Peyer's patch (tissue), 4 donors: ENCODE measurements around the gene GFPT2. TPM values are rescaled to one million over a fixed set of nuclear protein-coding genes. Genes with fewer than 3 reads are reported as not detected.

Experiments used
- DNase-seq, 3 donors: peaks; one replicate each; pipeline ENCODE4 v3.0.0-alpha.2; 2017 to 2019
- H3K27ac ChIP-seq, 4 donors: fragments of 200-600 bp; sonication (generic); one replicate each; pipeline ENCODE4 v1.5.1; 2016 to 2019
- H3K27me3 ChIP-seq, 2 donors: fragments of 200-600 bp; sonication (generic); one replicate each; pipeline ENCODE4 v1.5.1; 2019
- H3K36me3 ChIP-seq, 3 donors: fragments of 200-600 bp; sonication (generic); one replicate each; pipeline ENCODE4 v1.5.1; 2016 to 2019
- H3K4me1 ChIP-seq, 4 donors: fragments of 200-600 bp; sonication (generic); one replicate each; pipeline ENCODE4 v1.5.1; 2016 to 2019
- H3K4me3 ChIP-seq, 4 donors: fragments of 200-600 bp; sonication (generic); 1 replicate in 3 of 4; 2 replicates in 1 of 4; pipeline ENCODE4 v1.5.1; 2016 to 2019; ENCODE audit warnings: mild to moderate bottlenecking in 1 of 4
- H3K9me3 ChIP-seq, 4 donors: fragments of 200-600 bp; sonication (generic); one replicate each; pipeline ENCODE4 v1.5.1; 2016 to 2019; ENCODE audit warnings: mild to moderate bottlenecking in 1 of 4
- POLR2A ChIP-seq, 2 donors: fragments of 450-650 bp; IDR thresholded peaks; one replicate each; pipeline ENCODE4 v1.5.1; 2017; ENCODE audit warnings: antibody characterized with exemption in 2 of 2, mild to moderate bottlenecking in 2 of 2, moderate library complexity in 2 of 2
- total RNA-seq, 4 donors: library from RNA; depleted of rRNA; stranded (reverse); fragments of >200 nt; gene quantifications; one replicate each; pipeline ENCODE4 v1.1.0, GENCODE V29; 2016
- TF ChIP-seq, protein P1 (sequence below), 6 experiments: fragments of 450-650 bp in 4 of 6; fragments of 200-600 bp in 2 of 6; sonication (generic) in 1 of 6; IDR thresholded peaks; one replicate each; pipeline ENCODE4 v1.5.1; 2017 to 2019; ENCODE audit warnings: antibody characterized with exemption in 6 of 6, mild to moderate bottlenecking in 3 of 6, moderate library complexity in 1 of 6

Gene GFPT2
- total RNA-seq, 4 donors from 2014 or later, result 4.9 to 86.6 (median 13.1) TPM

DNA sequence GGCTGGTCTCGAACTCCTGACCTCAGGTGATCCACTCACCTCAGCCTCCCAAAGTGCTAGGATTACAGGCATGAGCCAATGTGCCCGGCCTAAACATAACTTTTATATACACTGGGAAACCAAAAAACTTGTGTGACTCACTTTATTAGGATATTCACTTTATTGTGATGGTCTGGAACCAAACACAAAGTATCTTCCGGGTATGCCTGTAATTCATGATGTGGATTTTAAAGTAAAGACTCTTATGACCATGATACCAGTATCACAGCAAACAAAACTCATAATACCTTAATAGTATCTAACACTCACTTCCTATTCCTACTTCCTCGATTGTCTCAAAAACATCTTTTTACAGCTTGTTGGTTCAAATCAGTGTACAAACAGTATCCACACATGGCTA lies 12.7 kb upstream of the GFPT2 start:
- no peak overlapping the region for H3K4me3 ChIP-seq
- DNase-seq, result no peak
- H3K4me1 ChIP-seq, result no peaks in the 10 kb centered on the region
- H3K9me3 ChIP-seq, result no peaks in the 10 kb centered on the region
- H3K27me3 ChIP-seq, result no peaks in the 10 kb centered on the region
- no peak for TF ChIP-seq POLR2A (IDR thresholded peaks at IDR 0.05)
- TF ChIP-seq, protein P1, sequence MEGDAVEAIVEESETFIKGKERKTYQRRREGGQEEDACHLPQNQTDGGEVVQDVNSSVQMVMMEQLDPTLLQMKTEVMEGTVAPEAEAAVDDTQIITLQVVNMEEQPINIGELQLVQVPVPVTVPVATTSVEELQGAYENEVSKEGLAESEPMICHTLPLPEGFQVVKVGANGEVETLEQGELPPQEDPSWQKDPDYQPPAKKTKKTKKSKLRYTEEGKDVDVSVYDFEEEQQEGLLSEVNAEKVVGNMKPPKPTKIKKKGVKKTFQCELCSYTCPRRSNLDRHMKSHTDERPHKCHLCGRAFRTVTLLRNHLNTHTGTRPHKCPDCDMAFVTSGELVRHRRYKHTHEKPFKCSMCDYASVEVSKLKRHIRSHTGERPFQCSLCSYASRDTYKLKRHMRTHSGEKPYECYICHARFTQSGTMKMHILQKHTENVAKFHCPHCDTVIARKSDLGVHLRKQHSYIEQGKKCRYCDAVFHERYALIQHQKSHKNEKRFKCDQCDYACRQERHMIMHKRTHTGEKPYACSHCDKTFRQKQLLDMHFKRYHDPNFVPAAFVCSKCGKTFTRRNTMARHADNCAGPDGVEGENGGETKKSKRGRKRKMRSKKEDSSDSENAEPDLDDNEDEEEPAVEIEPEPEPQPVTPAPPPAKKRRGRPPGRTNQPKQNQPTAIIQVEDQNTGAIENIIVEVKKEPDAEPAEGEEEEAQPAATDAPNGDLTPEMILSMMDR (IDR thresholded peaks at IDR 0.05), result no peak
- no peak overlapping the region for H3K27ac ChIP-seq
- H3K36me3 ChIP-seq, result no peaks in the 10 kb centered on the region

DNA sequence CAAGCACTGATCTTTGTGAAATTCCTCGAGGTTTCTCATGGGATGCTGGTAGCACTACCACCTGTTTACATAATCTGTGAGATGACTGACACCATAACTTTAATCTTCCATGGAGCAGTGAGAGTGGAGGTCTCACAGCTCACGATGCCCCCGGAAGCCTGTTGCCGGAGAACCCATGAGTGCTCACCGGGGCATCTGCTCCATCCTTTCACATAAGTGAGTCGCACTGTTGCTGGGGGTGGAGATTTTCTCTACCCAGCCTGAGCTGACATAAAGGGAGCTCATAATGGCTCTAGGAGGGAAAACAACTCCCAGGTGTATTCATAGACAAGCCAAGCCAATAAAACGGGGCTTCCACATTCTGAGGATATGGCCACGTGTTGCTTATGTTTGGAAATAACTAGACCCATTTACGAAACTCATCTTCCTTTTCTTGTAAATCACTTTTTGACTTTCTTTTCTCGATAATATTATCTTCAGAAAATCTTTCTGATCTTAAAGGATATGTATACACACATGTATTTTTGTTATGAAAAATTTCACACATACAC lies 11.2 kb upstream of the GFPT2 start:
- TF ChIP-seq, protein P1 (IDR thresholded peaks at IDR 0.05), result no peak
- TF ChIP-seq POLR2A (IDR thresholded peaks at IDR 0.05), result no peak
- no peak overlapping the region for H3K27ac ChIP-seq
- no peaks in the 10 kb centered on the region for H3K36me3 ChIP-seq
- no peaks in the 10 kb centered on the region for H3K9me3 ChIP-seq
- H3K27me3 ChIP-seq, result no peaks in the 10 kb centered on the region
- H3K4me1 ChIP-seq, result no peaks in the 10 kb centered on the region
- H3K4me3 ChIP-seq, result no peak overlapping the region
- no peak for DNase-seq

DNA sequence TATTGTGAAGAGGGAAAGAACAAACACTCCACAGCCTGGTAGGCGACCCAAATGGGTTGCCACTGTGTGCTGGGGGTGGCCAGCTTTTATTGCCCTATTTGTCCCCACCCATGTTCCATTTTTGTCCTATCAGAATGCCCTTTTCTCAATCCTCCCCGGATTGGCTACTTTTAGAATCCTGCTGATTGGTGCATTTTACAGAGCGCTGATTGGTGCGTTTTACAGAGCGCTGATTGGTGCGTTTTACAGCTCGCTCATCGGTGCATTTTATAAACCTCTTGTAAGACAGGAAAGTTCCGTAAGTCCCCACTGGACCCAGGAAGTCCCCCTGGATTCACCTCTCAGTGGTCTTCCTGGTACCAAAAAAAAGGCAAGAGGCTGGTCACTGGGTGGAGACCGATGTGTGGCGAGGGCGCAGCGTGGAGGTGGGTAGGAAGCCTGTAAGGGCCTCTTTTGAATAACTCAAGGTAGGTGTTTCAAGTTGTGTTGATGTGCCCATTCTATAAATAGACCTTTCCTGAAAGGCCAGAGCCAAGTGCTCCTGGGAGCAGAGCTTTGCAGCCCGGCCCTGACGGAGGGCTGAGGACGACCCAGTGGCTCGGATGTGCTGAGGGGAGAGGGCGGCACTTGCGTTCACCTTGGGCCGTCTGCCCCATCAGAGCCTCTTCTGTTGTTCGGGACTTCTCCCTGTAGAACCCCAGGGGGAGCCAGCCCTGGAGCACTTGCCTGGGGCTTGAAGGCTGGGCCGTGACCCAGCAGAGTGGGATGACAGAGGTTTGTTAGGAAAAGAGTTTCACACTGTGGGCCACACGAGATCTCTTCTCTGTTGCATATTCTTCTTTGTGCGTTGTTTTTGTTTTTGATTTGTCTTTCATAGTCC lies 7.2 kb upstream of the GFPT2 start:
- H3K4me1 ChIP-seq, result no peaks in the 10 kb centered on the region
- no peak overlapping the region for H3K4me3 ChIP-seq
- no peak overlapping the region for H3K27ac ChIP-seq
- no peaks in the 10 kb centered on the region for H3K36me3 ChIP-seq
- no peak for TF ChIP-seq POLR2A (IDR thresholded peaks at IDR 0.05)
- TF ChIP-seq, protein P1 (IDR thresholded peaks at IDR 0.05), result no peak
- no peak for DNase-seq
- no peaks in the 10 kb centered on the region for H3K27me3 ChIP-seq
- no peaks in the 10 kb centered on the region for H3K9me3 ChIP-seq

DNA sequence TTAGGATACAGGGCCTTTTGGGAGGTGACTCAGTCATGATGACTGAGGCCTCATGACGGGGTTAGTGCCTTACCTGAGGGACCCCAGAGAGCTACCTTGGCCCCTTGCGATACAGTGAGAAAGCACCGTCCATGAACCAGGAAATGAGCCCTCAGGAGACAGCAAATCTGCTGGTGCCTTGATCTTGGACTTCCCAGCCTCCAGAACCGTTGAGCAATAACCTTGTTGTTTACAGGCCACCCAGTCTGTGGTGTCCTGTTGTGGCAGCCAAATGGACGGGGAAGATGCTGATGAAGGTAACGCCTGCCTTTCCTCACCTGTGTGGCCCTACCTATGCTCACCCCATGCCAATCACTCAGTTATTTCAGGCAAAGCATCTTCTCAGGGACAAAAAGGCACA lies 5.6 kb upstream of the GFPT2 start:
- H3K9me3 ChIP-seq, result no peaks in the 10 kb centered on the region
- peaks cover 0 to 7% (median 2%) of the 10 kb centered on the region in 4 donors for H3K4me1 ChIP-seq
- no peaks in the 10 kb centered on the region for H3K36me3 ChIP-seq
- TF ChIP-seq, protein P1 (IDR thresholded peaks at IDR 0.05), result no peak
- no peak for TF ChIP-seq POLR2A (IDR thresholded peaks at IDR 0.05)
- H3K27ac ChIP-seq, result no peak overlapping the region
- DNase-seq, result no peak
- H3K27me3 ChIP-seq, result peaks cover 0 to 6% of the 10 kb centered on the region in 2 donors
- H3K4me3 ChIP-seq, result no peak overlapping the region

DNA sequence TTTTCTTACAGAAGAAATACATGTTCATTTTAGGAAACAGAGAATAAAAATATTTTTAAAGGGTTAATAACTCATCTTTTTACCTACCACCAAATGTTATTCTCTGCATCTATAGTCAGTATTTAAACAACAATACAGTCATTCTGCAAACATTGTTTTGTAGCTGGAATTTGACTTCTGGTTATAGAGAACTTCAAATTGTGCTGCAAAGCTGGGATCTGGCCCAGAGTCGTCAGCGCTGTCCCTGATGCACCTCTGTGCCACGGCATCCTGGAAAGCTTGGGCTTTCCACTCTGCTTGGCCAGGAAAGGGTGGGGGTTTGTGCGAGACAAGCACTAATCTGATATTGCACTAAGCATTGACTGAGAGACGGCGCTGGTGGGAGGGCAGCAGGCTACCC lies 5.0 kb upstream of the GFPT2 start:
- H3K4me1 ChIP-seq, result peaks cover 0 to 8% (median 2%) of the 10 kb centered on the region in 4 donors
- H3K36me3 ChIP-seq, result no peaks in the 10 kb centered on the region
- no peaks in the 10 kb centered on the region for H3K9me3 ChIP-seq
- TF ChIP-seq, protein P1 (IDR thresholded peaks at IDR 0.05), result no peak
- TF ChIP-seq POLR2A (IDR thresholded peaks at IDR 0.05), result no peak
- peaks cover 0 to 10% of the 10 kb centered on the region in 2 donors for H3K27me3 ChIP-seq
- H3K4me3 ChIP-seq, result no peak overlapping the region
- no peak for DNase-seq
- H3K27ac ChIP-seq, result no peak overlapping the region
